ENCODE data around the gene EFNB3.

- TF ChIP-seq CTCF (IDR thresholded peaks at IDR 0.05) (no peak), POLR2A (IDR thresholded peaks at IDR 0.05) (no peak), EP300 (IDR thresholded peaks at IDR 0.05) (no peak), POLR2AphosphoS5 (IDR thresholded peaks at IDR 0.05) (no peak)
Measured at GRCh38 chr17:7712111-7712771, 7.2 kb downstream of the EFNB3 start.

Measured in suprapubic skin (tissue), 4 donors.